ENCODE results near the gene KLHL40.

KLHL40 gene

GRCh38 chr3:42657675-42658074 lies 27.7 kb upstream of the KLHL40 start:
- DNase-seq: no peak

- no peak for DNase-seq
These were observed 27.1 kb upstream of the KLHL40 start for GRCh38 chr3:42658091-42658770.

GRCh38 chr3:42658771-42659390 lies 26.5 kb upstream of the KLHL40 start:
- no peak for DNase-seq

GRCh38 chr3:42659451-42660130 lies 25.7 kb upstream of the KLHL40 start:
- no peak for DNase-seq

GRCh38 chr3:42660131-42660715 lies 25.1 kb upstream of the KLHL40 start:
- DNase-seq: no peak

- DNase-seq: no peak
These were observed 24.4 kb upstream of the KLHL40 start for GRCh38 chr3:42660898-42661297.

GRCh38 chr3:42661593-42662022 lies 23.7 kb upstream of the KLHL40 start:
- no peak for DNase-seq

GRCh38 chr3:42662037-42662812 lies 23.1 kb upstream of the KLHL40 start:
- no peak for DNase-seq

- DNase-seq: no peak
These were observed 22.4 kb upstream of the KLHL40 start for GRCh38 chr3:42662813-42663535.

- DNase-seq: no peak
These were observed 21.5 kb upstream of the KLHL40 start for GRCh38 chr3:42663581-42664437.

- DNase-seq: no peak
These were observed 20.9 kb upstream of the KLHL40 start for GRCh38 chr3:42664438-42664803.

- DNase-seq: no peak
These were observed 20.1 kb upstream of the KLHL40 start for GRCh38 chr3:42665050-42665878.

GRCh38 chr3:42666022-42666421 lies 19.3 kb upstream of the KLHL40 start:
- DNase-seq: no peak

- DNase-seq: no peak
These were observed 18.7 kb upstream of the KLHL40 start for GRCh38 chr3:42666577-42666998.

- no peak for DNase-seq
These were observed 18.2 kb upstream of the KLHL40 start for GRCh38 chr3:42667096-42667522.

- no peak for DNase-seq
These were observed 17.6 kb upstream of the KLHL40 start for GRCh38 chr3:42667523-42668412.

- DNase-seq: no peak
These were observed 16.9 kb upstream of the KLHL40 start for GRCh38 chr3:42668413-42668760.

- DNase-seq: no peak
These were observed 16.5 kb upstream of the KLHL40 start for GRCh38 chr3:42668793-42669217.

GRCh38 chr3:42670051-42670576 lies 15.2 kb upstream of the KLHL40 start:
- no peak for DNase-seq

Data from NCI-H2107 (cell line).